HG03558 (cell line): ENCODE measurements around the gene PKNOX2.

Experiments used
- ATAC-seq: cut with Tn5 transposase; IDR thresholded peaks from one replicate; pipeline ENCODE4 v1.9.1; 2021; ENCODE audit warnings: moderate number of reproducible peaks; ENCODE audit not compliant: unreplicated experiment; ENCODE audit errors: extremely low read depth

The PKNOX2 gene

DNA sequence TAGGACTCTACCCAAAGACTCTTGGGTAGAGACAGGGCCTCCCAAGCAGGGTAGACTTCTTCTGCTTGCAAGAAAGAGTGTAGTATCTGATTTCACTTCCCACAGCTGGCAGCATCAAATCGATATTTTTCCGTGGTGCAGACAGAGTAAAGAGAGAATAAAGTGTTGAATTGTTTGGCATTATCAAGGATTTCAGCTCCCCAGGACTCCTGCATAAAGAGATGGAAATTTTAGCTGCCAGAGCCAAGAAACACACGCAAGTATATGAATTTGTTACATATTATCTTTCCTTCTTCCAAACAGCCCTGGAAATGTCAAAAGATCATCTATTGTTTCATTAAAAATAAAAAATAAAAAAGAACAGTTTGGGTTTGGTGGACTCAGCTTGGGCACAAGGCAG lies 136.8 kb downstream of the PKNOX2 start:
- ATAC-seq = no peak

DNA sequence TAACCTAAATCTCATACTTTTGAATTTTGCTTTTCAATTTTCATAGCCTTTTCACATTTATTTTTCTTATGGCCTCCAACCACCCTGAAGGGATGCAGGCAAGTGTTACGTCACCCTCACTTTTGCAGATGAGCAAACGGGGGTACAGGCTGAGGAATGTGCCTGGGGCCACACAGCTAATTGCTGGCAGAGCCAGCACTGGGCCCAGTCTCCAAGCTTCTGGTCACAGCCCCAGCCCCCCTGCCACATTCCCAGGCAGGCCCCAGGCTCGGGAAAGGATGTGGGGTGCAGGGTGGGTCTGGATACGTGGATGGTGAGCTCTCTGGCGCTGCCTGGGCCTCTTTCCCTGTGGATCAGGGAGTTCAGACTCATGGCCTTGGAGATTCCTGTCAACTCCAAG lies 138.6 kb downstream of the PKNOX2 start:
- ATAC-seq = no peak

DNA sequence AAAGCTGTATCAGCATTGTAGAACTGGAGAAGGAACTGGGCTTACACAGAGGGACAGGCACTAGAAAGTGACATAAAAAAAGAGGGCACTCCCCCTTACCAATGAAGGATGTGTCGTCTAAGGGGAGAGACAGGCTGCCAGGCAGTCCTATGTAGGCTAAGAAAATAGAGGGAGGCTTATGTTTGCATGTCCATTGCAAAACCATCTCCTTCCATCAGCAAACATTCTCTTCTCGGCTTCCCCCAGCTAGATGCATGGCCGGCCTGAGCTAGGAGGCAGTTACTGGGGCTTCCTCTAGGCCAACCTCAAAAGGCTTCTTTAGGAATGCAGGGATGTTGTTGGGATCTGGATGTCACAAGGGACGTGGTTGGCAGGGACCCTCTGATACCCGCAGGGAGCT lies 139.1 kb downstream of the PKNOX2 start:
- no peak for ATAC-seq

DNA sequence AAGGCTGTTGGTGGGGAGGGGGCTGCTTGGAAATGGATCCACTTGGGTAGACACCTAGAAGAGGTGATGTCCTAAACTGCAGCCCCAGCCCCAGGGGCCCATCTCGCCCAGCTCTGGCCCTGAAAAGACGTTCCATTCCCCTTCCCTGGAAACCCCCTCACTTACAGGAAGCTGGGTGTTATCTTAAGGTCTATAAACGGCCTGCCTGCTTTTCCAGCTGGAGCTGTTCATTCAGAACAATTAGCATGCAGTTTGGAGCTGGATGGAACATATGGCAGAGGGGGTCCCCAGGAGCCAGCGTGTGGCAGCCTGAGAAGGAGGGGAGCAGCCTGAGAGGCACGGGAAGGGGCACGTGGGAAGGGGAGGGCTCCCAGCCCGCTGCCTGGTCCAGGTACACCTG lies 139.6 kb downstream of the PKNOX2 start:
- no peak for ATAC-seq

DNA sequence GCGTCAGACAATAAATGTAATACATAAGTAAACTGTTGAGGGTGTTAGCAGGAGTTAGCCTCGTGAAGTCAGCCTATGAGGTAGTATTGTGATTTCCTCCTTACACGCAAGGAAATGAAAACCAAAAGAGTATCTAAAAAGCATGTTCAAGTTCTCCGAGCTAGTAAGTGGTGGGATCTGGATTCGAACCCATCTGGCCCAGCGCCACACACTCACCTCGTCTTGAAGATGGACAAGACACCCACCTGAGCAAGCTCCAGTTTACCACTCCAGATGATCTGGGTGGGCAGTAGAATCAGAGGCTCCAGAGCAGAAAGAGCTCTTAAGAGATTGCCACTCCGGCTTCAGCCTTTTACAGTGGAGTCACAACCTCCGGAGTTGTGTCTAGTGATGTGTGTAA lies 140.3 kb downstream of the PKNOX2 start:
- no peak for ATAC-seq

DNA sequence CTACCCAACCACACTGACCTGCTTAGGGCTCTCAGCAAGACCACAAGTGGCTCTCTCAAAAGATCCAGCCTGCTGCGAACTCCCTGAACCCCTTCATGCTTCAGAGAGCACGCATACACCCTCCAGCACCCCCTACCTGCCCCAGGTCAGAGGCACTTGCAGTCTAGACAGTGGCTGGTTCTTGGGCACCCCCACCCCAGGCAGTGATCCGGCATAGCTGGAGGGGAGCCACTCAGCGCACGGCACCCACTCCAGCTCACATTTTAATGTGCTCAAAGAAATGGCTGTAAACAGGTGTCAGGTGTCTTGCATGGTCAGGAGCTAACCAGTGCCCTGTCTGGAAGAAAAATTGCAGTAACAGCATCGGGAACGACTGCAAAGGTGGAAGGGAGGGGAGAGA lies 140.8 kb downstream of the PKNOX2 start:
- ATAC-seq = no peak

DNA sequence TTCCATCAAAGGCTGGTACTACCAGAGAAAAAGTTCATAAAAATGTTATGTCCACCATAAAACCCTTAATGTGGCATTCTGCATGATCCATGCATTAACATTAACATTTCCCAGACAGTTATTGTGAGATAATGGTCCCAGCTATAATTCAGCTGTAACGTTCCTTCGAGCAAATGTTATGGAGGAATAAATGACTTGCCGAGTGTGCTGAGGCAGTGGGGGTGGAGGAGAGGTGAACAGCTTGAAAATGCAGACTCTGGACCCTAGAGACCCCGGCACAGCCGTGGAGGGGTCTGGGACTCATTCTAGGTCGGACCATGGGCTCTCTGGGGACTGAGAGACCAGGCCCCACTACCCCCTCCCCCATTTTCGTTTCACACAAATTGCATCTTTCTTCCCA lies 141.9 kb downstream of the PKNOX2 start:
- ATAC-seq = no peak

DNA sequence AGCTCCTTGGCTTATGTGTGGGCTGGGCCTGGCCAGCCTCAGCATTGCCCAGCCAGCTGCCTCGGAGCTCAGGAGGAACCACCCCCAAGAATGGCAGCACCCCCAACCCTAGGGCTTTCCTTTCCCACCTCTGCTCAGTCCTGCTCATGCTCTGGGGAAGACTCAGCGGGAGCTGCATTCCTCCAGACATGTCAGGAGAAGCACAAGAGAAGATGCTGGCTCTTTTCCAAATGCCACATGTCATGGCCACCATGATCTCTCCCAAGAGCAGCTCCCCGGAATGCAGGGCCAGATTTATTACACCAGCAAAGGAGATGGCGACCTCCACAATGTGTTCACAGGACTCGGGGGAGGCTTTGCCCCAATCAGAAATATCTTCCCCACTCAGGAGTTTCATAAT lies 143.7 kb downstream of the PKNOX2 start:
- no peak for ATAC-seq

DNA sequence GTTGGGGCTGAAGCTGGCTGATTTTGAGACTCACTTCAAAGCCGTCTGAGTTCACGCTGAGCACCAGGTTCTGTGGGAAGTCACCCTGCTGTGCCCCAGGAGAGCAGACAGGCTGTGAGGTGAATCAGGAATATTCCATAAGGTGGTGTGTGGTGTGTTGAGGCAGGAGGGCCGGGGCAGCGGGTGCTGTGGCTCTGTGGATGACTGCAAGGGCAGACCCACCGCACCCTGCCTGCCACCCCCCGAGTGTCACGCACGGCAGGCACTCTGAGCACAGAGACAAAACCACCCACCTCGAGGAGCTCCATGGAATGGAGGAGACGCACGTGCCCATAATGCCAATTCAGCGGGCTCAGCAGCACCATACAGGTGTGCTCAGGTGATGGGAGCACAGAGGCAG lies 147.8 kb downstream of the PKNOX2 start:
- no peak for ATAC-seq

DNA sequence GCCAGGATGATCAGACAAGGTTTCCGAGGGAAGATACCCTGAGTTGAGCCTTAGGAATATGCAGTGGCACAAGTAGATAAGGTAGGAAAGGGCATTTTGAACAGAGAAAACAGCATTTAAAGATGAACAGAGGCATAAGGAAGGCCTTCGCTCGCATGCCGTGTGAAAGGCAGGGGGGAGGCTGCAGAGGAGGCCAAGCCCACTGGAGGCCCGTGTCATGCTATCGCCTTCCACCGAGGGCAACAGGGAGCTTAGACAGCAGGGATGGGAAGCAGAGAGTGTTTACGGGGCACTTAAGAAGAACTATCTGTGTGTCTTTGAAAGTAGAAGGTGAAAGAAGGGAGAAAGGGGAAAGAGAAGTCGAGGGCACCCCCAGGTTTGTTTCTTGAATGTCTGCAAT lies 148.3 kb downstream of the PKNOX2 start:
- ATAC-seq = no peak

DNA sequence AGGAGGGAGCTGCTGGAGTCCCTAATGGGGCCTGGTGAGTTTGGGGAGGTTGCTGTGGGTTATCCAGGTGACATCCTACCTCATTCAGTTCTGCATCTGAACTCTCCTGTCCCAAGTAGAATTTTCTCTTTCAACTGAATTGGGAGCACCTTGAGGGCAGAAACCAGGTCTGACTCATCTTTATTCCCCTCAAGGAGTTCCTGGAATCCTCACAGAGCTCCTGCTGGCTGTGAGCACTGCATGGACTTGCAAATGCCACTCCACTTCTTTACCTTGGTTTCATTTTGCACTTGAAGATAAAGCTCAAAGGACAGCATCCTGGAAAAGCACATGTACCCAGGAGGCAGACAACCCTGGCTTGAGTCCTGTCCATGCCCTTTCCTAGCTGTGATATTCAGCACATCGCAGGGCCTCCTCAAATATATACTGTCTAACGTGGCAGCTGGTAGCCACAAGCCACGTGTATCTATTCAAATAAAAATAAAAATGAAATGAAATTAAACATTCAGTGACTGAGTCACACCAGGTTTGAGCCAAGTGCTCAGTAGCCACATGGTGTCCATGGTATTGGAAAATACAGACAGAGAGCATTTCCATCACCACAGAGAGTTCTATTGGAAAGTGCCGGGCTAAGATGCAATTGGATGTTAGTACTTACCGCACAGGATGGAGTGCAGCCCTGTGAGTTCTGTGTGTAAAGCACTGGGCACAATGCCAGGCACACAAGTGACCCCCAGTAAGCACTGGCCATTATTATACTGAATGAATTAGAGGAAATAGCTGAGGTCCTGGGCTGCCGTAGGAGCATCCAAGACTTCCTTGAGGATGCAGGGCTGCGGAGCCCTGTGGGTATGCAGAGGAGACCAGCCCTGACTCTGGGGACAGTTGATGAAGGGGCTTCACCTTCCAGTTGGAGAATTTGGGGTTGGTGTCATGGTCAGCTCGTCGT lies 149.0 kb downstream of the PKNOX2 start:
- no peak for ATAC-seq

DNA sequence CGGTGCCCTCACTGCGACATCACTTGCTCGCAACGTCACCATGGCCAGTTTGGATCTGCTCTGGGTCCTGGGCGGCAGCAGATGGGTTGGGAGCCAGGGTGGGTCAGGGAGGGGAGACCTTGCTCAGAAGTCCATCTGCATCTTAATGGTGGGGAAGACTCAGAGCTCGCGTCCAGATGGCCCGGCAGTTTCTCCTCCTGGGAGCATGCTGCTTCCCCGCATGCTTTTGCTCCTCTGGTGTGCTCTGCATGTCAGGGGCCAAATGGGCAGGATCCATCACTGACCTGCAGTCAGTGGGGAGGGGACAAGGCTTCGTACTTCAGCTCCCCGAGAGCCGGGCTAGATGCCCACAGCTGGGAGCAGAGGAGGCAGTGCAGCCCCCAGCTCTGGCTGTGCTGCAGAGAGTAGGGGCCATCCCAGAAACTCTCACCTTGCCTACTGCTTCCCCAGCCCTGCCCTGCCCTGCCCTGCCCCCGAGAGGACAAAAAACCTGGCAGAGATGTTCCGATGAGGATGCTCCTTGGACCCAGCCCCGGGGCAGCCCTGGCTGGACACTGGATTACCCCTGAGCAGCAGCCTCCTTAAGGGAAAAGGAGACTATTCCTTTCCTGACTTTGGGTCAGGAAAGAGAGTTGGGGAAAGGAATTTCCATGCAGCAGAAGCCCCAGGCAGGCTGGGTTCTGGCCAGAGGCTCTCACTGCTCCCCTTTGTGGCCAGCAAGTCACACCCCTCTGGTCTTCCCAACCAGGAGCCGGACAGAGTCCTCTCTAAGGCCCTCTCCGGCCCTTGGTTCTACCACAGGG lies 149.9 kb downstream of the PKNOX2 start:
- ATAC-seq = no peak

DNA sequence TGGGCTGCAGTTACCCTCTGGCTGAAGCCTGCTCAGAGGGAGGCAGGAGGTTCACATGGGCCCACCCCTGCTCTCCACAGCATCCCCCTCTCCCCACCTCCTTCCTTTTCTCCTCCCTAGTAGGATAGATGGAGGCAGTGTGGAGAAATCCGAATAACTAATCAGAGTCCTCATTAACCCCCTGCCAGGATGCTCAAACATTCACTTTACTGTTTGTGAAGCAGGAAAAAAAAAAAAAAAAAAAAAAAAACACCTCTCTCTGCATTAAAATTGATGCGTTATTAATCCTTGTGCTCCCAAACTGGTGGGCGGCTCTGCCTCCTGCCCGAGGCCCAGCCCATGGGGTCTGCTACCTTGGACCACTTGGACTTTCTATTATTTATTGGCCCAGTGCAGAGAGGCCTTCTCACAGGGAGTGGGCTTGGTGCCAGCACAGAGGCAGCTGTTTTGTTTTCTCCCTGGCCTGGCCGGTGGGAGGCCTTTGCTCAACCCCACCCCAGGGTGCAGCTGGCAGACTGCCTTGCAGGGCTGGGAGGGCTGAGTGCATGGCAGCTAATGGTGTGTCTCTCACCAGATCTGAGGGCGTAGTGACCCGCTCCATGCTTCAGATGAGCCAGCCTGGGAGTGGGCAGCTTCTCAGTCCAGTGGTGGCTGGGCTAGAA lies 150.7 kb downstream of the PKNOX2 start:
- ATAC-seq = no peak

DNA sequence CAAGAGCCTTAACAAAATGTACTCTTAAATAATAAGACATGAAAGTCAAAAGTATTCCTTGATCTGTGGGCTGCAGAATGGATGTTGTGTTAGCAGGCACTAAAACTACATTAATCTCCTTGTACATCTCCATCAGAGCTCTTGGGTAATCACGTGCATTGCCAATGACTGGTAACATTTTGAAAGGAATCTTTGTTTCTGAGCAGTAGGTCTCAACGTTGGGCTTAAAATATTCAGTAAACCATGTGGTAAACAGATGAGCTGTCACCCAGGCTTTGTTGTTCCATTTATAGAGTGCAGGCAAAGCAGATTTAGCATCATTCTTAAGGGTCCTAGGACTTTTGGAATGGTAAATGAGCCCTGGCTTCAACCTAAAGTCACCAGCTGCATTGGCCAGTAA lies 152.9 kb downstream of the PKNOX2 start:
- no peak for ATAC-seq

DNA sequence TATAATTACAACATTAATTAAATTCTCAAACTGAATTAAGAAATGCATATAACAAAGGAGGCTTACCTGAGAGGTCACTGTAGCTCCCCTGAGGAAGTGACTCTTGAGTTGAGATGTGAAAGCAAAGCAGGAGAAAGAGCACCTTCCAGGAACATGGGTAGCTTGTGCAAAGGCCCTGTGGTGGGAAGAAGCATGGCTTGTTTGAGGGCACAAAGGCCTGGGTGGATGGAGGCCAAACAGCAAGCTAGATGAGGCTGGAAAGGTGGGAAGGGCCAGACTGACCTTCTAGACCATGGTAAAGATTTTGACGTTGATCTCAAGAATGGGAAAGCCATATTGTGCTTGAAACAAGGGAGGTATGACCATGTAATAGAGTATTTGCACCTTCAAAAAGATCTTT lies 155.1 kb downstream of the PKNOX2 start:
- no peak for ATAC-seq

DNA sequence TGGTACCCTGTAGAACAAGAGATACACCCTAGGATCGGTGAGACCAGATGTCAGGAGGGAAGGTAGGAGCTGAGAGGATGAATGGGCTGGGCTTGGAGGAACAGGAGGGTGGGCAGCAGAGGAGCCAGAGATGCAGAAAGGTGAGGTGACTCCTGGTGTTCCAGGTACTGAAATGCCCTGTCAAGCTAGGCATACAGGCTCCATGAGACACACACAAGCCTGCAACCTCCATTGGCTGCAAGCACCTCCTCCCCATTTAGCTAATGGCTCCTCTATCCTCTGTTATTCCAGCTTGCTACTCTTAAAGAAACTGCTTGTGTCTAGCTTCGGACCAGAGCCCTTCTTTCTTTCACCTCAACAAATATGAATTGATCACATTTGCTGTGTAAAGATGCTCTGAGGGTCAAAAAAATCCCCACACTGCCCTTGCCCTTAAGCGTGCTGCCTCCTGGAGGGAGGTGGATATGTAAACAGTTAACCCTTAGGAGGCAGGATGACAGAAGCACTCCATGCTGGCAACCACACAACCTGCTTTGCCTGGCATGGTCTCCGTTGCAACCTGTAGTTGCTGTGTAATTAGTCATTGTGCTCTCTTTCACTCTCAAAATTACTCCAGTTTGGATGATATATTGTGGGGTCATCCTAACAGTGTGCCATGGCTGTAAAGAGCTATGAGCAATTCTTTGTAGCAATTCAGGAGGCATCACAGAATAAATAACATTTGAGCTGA lies 156.0 kb downstream of the PKNOX2 start:
- ATAC-seq = no peak

DNA sequence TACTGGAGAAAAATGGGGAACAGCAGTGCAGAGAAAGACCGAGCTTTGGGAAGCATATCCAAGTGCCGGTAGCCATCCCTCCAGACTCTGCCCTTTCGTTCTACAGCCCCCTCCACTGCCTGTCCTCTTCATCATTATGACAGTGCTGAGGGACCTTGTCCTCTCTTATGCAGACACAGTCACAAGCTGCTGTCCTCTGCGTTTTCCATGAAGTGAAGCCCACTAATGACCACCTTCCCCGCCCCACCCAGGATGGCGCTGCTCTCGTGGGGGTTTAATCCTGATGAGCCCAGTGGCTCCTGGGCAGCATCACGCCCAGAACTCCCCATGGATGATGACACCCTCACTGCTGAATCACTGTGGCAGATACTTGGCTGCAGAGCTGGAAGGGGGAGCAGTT lies 157.7 kb downstream of the PKNOX2 start:
- no peak for ATAC-seq

DNA sequence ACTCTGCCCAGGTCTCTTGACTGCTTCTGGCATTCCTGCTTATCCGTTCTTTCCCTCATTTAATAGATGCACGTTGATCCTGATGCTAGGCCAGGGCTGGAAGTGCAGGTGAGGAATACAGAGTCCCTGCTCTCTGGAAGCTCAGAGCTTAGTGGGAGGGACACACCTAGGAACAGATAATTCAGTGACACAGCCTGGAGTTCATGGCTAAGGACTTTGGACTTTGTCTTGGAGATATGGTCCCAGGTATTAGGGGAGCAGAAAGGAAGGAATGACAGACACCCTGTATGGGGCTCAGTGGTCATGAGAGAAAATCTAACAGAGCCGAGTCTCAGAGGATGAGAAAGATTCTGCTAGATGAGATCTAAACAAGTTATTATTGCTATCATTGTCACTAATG lies 160.6 kb downstream of the PKNOX2 start:
- ATAC-seq = no peak

DNA sequence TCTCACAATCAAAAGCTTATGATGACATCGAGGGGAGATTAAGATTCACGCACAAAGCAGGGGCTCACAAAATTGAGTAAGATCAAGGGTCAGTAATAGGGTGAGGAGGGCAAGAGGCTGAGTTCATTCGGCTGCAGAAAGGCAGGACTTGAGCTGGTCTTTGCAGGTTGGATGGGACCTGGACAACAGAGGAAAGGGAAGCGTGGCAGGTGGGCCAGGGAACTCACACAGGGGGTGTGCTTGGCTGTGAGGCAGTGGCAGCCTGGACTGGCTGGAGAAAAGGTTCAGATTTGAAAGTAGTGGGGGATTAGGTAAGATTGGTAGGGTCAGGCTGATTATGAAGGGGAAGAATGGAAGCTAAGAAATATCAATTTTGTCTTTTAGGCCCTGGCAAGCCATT lies 161.6 kb downstream of the PKNOX2 start:
- ATAC-seq = no peak

DNA sequence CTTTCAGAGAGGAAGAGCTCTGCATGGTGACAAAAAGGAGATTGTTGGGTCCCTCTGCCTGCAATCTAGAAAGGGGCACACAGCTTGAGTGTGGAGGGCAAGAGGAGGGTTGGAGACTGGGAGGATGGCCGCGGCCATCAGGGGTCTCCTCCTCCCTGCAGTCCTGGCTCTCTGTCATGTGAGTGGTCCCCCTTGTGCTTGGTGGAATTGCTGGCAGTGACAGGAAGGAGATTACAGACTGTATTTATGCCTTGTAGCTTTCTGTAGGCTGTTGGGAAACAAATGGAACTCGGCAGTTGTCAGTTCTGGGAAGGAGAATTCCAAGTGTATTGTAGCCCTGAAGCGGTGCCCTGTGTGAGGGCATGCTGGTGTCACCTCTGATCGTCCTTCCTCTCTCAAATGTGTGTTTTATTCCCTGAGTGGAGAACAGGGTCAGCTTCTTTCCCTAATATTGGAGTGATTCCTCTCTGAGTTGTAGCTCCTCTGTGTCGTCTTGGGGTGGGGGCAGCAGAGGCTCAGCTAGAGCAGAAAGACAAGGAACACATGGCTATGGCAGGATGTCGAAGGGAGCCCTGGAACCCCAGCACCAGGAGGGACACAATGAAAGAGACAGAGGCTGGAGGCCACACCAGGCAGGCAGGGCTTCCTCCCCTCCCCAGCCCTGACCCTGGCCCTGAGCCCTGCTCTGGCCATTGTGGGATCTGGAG lies 163.1 kb downstream of the PKNOX2 start:
- no peak for ATAC-seq
